VCaP (cell line): ENCODE results near the gene CMKLR1.

ENCODE experiments used
- H3K27ac ChIP-seq: fragments of 450-650 bp; 2 replicates; pipeline ENCODE4 v1.5.1; 2017
- CTCF ChIP-seq: fragments of 450-650 bp; conservative IDR thresholded peaks from 2 replicates; pipeline ENCODE4 v1.5.1; 2017; ENCODE audit warnings: mild to moderate bottlenecking, moderate library complexity

Gene CMKLR1

GRCh38 chr12:108323581-108323980 is 15.5 kb downstream of the CMKLR1 start:
- H3K27ac ChIP-seq: no peak overlapping the region
- no peak for TF ChIP-seq CTCF

- TF ChIP-seq CTCF: no peak
- no peak overlapping the region for H3K27ac ChIP-seq
These were observed 16.1 kb downstream of the CMKLR1 start for GRCh38 chr12:108322998-108323397.

GRCh38 chr12:108321688-108322087 is 17.4 kb downstream of the CMKLR1 start:
- no peak overlapping the region for H3K27ac ChIP-seq
- TF ChIP-seq CTCF: no peak

GRCh38 chr12:108320507-108321293 is 18.4 kb downstream of the CMKLR1 start:
- H3K27ac ChIP-seq: no peak overlapping the region
- TF ChIP-seq CTCF: no peak

GRCh38 chr12:108319277-108320234 is 19.6 kb downstream of the CMKLR1 start:
- TF ChIP-seq CTCF: no peak
- no peak overlapping the region for H3K27ac ChIP-seq

- H3K27ac ChIP-seq: no peak overlapping the region
- no peak for TF ChIP-seq CTCF
These were observed 20.4 kb downstream of the CMKLR1 start for GRCh38 chr12:108318472-108319275.
